Osteocyte (in vitro differentiated cells): ENCODE data around the gene COL11A1. TPM values are rescaled to one million over a fixed set of nuclear protein-coding genes. Genes with fewer than 3 reads are reported as not detected.

ENCODE experiments used
- DNase-seq: peaks from one replicate; pipeline ENCODE4 v3.0.0; 2021; ENCODE audit warnings: mixed read lengths; ENCODE audit not compliant: unreplicated experiment; ENCODE audit errors: extremely low spot score
- H3K27ac Mint-ChIP-seq: one replicate; pipeline ENCODE4 v1.8.0; 2021; ENCODE audit warnings: mild to moderate bottlenecking, mixed read lengths; ENCODE audit not compliant: unreplicated experiment
- H3K27me3 Mint-ChIP-seq: one replicate; pipeline ENCODE4 v1.8.0; 2021; ENCODE audit warnings: mixed read lengths; ENCODE audit not compliant: unreplicated experiment
- H3K36me3 Mint-ChIP-seq: one replicate; pipeline ENCODE4 v1.8.0; 2021; ENCODE audit warnings: mixed read lengths; ENCODE audit not compliant: unreplicated experiment
- H3K4me1 Mint-ChIP-seq: one replicate; pipeline ENCODE4 v1.8.0; 2021; ENCODE audit warnings: mixed read lengths; ENCODE audit not compliant: unreplicated experiment
- H3K4me3 Mint-ChIP-seq: one replicate; pipeline ENCODE4 v1.8.0; 2021; ENCODE audit warnings: mild to moderate bottlenecking, moderate library complexity, mixed read lengths; ENCODE audit not compliant: unreplicated experiment
- H3K9me3 Mint-ChIP-seq: one replicate; pipeline ENCODE4 v1.8.0; 2021; ENCODE audit warnings: mixed read lengths; ENCODE audit not compliant: unreplicated experiment
- total RNA-seq: library from RNA; stranded (reverse); gene quantifications from 2 replicates; pipeline ENCODE4 v1.2.1, GENCODE V29; 2021
- TF ChIP-seq, protein P1 (sequence below): fragments of 200-600 bp; sonication (generic); IDR thresholded peaks from 2 replicates; pipeline ENCODE4 v1.5.0; 2021; ENCODE audit warnings: antibody characterized with exemption, mild to moderate bottlenecking, moderate library complexity

Gene COL11A1
- total RNA-seq, 1 donor from 2014 or later, result 592 TPM

GRCh38 chr1:102852613-102853012 is 255.7 kb downstream of the COL11A1 start:
- H3K36me3 Mint-ChIP-seq, result peaks cover 3% of the 10 kb centered on the region
- TF ChIP-seq, protein P1, sequence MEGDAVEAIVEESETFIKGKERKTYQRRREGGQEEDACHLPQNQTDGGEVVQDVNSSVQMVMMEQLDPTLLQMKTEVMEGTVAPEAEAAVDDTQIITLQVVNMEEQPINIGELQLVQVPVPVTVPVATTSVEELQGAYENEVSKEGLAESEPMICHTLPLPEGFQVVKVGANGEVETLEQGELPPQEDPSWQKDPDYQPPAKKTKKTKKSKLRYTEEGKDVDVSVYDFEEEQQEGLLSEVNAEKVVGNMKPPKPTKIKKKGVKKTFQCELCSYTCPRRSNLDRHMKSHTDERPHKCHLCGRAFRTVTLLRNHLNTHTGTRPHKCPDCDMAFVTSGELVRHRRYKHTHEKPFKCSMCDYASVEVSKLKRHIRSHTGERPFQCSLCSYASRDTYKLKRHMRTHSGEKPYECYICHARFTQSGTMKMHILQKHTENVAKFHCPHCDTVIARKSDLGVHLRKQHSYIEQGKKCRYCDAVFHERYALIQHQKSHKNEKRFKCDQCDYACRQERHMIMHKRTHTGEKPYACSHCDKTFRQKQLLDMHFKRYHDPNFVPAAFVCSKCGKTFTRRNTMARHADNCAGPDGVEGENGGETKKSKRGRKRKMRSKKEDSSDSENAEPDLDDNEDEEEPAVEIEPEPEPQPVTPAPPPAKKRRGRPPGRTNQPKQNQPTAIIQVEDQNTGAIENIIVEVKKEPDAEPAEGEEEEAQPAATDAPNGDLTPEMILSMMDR, result peak; percentile 34

GRCh38 chr1:102851616-102852015 is 256.7 kb downstream of the COL11A1 start:
- Mint-ChIP-seq H3K27ac (no peak overlapping the region), H3K9me3 (peaks cover 29% of the 10 kb centered on the region), H3K4me3 (no peak overlapping the region), H3K36me3 (peaks cover 3% of the 10 kb centered on the region), H3K27me3 (no peaks in the 10 kb centered on the region), H3K4me1 (peaks cover 12% of the 10 kb centered on the region)
- TF ChIP-seq, protein P1, result no peak
- DNase-seq, result no peak

More at GRCh38 chr1:102852613-102853012, 255.7 kb downstream of the COL11A1 start:
- Mint-ChIP-seq H3K27ac (no peak overlapping the region), H3K4me1 (peaks cover 12% of the 10 kb centered on the region), H3K4me3 (no peak overlapping the region), H3K9me3 (peaks cover 30% of the 10 kb centered on the region), H3K27me3 (no peaks in the 10 kb centered on the region)
- no peak for DNase-seq

DNA sequence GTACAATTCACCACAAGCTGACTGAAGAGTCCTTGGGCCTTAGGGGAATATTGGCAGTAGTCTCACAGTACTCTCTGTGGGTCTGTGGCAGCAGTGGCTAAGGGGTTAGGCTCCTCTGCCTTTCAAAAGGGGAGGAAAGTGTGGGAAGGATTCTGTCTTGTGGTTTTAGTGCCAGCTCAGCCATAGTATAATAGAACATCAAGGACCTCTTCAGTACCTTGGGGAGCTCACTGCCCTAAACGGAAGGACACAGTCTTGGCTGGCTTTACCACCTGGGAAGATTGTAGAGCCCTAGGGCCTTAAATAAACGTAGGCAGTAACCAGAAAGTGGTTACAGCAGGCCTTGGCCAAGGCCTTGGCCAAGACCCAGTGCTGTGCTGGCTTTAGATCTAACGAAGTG is 265.7 kb downstream of the COL11A1 start:
- no peak for DNase-seq
- no peaks in the 10 kb centered on the region for H3K36me3 Mint-ChIP-seq
- H3K4me3 Mint-ChIP-seq, result no peak overlapping the region
- H3K27me3 Mint-ChIP-seq, result no peaks in the 10 kb centered on the region
- H3K9me3 Mint-ChIP-seq, result peaks cover 19% of the 10 kb centered on the region
- TF ChIP-seq, protein P1, result no peak
- no peaks in the 10 kb centered on the region for H3K4me1 Mint-ChIP-seq
- H3K27ac Mint-ChIP-seq, result no peak overlapping the region

DNA sequence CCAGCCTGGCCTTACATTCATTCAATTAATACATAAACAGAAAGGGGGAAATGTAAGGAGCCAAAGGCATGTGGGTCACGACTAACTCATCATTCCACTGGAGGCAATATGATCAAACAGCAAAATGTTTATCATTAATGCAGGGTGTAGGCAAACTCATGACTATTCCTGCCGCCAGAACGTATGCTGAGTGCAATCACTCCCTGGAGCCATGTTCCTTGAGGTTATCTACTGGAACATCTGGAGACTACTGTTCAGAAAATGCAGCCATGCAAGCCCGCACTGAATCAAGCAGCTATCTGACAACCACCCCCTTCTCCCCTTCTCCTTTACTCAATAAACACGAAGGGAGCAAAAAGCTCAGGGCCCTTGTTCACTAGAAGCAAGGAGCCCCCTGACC is 267.6 kb downstream of the COL11A1 start:
- Mint-ChIP-seq H3K4me3 (no peak overlapping the region), H3K27ac (no peak overlapping the region)
- TF ChIP-seq, protein P1, result no peak

DNA sequence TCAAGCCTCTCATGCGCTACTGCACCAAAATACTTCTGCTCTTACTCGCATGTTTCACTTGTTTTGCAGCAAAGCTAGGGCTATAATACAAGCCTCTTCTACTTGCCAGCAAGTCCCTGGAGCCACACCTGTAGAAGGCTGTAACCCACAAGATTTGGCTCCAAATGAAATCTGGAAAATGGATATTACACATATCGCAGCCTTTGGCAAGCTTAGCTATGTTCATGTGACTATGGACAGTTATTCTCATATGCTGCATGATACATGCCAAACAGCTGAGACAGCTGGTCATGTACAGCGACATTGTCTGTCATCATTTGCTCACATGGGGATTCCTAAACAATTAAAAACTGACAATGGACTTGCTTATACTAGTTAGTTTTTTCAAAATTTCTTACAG is 270.3 kb downstream of the COL11A1 start:
- H3K36me3 Mint-ChIP-seq, result no peaks in the 10 kb centered on the region
- H3K4me3 Mint-ChIP-seq, result no peak overlapping the region
- DNase-seq, result no peak
- H3K9me3 Mint-ChIP-seq, result no peaks in the 10 kb centered on the region
- no peak overlapping the region for H3K27ac Mint-ChIP-seq
- TF ChIP-seq, protein P1, result no peak
- no peaks in the 10 kb centered on the region for H3K27me3 Mint-ChIP-seq
- peaks cover 6% of the 10 kb centered on the region for H3K4me1 Mint-ChIP-seq

More for the DNA sequence above, 267.6 kb downstream of the COL11A1 start:
- Mint-ChIP-seq H3K9me3 (peaks cover 3% of the 10 kb centered on the region), H3K4me1 (no peaks in the 10 kb centered on the region), H3K36me3 (no peaks in the 10 kb centered on the region), H3K27me3 (no peaks in the 10 kb centered on the region)
- DNase-seq, result no peak
